Stimulated activated naive CD4-positive, alpha-beta T cell treated with Interleukin-2 at 50 U/mL for 16 hours (primary cell): ENCODE results near the gene HSD3B7.

Source experiments
- DNase-seq: peaks from one replicate; lab custom pipeline; 2025; lab: John Stamatoyannopoulos, UW

Gene HSD3B7

GRCh38 chr16:31029272-31029671, 44.3 kb downstream of the HSD3B7 start:
- no peak for DNase-seq

GRCh38 chr16:31031276-31031675, 46.3 kb downstream of the HSD3B7 start:
- no peak for DNase-seq

GRCh38 chr16:31032736-31033708, 48.0 kb downstream of the HSD3B7 start, which contains the start of gene STX4:
TSS of gene STX4 (plus strand) at chr16:31033558. CDS start at chr16:31033806, 248 bp downstream.
- DNase-seq, result peak; percentile 97

GRCh38 chr16:31033709-31034492, 48.9 kb downstream of the HSD3B7 start:
- peak; percentile 89 for DNase-seq

- no peak for DNase-seq
Measured at GRCh38 chr16:31036691-31037090, 51.7 kb downstream of the HSD3B7 start.
